AG10803 (cell line): ENCODE data around the gene WBP2NL.
"Not testable (repeated sequence)": the region's sequence is repeated elsewhere in the genome, so short reads cannot be mapped to it uniquely, and the experiment has no call there.

Experiments used
- DNase-seq: peaks from one replicate; pipeline ENCODE4 v3.0.0; 2010; ENCODE audit warnings: low read depth
- H3K4me3 ChIP-seq: 2 replicates; pipeline ENCODE4 v1.5.1; 2011; ENCODE audit warnings: mild to moderate bottlenecking, low read length, control low read depth
- TF ChIP-seq, protein P1 (sequence below): conservative IDR thresholded peaks from 2 replicates; pipeline ENCODE4 v1.5.1; 2011; ENCODE audit warnings: mild to moderate bottlenecking, low read length, control low read depth, inconsistent platforms

WBP2NL gene

DNA sequence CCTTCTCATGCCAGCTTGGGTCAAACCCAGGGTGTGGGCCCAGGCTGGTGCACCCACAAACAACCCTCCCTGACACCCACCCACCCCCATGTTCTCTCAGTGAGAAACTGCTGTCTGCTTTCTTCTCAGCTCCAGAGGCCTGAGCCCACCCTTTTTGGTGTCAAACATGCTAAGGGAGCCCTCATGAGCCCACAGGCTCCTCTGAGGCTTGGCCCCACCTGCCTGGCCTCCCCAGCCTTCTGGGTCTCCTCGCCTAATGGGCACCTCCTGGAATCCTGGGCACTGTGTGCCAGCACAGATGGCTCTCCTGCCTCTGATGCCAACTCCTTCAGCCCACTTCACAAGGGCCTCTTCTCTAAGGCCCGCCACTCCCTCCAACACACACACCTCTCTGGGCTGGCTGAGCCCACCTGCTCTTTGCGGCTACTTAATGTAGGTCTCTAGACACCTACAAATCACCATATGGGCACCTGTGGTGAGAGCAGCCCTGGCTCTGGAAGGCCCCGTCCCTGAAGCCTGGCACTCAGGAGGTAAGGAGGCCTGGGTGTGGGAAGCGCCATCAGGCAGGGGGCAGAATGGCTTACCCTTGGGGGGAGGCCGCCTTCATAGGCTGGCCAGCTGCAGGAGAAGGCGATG is 67.7 kb downstream of the WBP2NL start:
- TF ChIP-seq, protein P1, sequence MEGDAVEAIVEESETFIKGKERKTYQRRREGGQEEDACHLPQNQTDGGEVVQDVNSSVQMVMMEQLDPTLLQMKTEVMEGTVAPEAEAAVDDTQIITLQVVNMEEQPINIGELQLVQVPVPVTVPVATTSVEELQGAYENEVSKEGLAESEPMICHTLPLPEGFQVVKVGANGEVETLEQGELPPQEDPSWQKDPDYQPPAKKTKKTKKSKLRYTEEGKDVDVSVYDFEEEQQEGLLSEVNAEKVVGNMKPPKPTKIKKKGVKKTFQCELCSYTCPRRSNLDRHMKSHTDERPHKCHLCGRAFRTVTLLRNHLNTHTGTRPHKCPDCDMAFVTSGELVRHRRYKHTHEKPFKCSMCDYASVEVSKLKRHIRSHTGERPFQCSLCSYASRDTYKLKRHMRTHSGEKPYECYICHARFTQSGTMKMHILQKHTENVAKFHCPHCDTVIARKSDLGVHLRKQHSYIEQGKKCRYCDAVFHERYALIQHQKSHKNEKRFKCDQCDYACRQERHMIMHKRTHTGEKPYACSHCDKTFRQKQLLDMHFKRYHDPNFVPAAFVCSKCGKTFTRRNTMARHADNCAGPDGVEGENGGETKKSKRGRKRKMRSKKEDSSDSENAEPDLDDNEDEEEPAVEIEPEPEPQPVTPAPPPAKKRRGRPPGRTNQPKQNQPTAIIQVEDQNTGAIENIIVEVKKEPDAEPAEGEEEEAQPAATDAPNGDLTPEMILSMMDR: no peak
- H3K4me3 ChIP-seq: no peak overlapping the region
- no peak for DNase-seq

DNA sequence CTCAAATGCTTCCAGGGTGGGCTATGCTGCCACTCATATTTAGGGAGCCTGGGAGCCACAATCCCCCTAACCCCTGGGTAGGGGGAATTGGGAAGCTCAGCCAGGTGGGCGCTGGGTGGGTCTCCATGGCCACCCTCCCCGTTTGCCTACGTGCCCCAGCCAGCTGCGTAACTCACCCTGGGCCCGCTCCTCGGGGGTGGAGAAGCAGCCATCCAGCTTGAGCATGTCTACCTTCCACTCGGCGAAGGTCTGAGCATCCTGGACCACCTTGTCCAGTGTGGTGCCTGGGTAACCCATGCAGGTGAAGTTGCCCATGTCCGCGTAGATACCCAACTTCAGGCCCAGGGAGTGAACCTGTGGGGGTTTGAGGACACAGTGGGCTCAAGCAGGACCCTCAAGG is 68.3 kb downstream of the WBP2NL start:
- TF ChIP-seq, protein P1: no peak
- H3K4me3 ChIP-seq: no peak overlapping the region
- DNase-seq: no peak

DNA sequence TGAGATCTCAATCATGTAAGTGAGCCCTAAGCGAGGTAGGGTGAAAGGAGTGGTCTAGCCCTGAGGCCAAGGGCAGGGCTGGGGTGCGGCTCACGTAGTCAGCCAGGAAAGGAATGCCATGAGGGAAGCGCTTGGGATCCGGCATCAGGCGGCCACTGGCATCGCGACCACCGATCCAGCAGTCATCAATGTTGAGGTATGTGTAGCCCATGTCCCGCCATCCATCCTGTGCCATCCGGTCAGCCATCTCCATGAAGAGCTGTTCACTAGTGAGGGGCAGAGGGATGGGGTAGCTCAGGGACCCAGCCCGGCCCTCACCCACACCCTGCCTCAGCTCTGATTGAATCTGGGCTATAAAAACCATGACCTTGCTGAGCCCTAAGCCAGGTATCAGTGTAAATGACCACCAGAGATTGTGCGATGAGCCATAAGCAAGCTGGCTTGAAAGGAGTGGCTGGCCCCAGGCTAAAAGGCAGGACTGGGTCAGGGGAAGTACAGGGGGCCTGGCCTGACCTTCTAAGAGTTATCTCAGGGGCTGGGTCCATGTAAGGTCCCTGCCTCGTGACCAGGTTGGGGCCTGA is 69.2 kb downstream of the WBP2NL start:
- TF ChIP-seq, protein P1: no peak
- DNase-seq: no peak
- no peak overlapping the region for H3K4me3 ChIP-seq

DNA sequence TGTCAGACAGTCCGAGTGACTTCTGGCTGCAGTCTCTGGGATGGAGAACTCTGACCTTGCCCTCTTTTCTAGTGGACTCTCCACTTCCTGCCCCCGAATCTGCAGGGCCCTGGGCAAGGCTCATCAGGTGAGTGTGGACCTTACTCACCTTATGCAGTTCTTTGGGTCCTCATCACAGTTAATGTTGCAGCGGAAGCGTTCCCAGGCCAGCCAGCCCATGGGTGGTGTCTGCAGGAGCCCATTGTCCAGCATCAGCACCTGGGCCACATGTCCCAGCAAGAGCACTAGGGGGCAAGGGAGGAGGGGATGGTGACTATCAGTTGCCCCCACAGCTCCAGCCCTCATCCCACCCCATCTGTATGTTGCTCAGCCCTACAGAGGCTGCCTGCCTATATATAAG is 69.7 kb downstream of the WBP2NL start:
- no peak overlapping the region for H3K4me3 ChIP-seq
- DNase-seq: no peak
- TF ChIP-seq, protein P1: no peak

DNA sequence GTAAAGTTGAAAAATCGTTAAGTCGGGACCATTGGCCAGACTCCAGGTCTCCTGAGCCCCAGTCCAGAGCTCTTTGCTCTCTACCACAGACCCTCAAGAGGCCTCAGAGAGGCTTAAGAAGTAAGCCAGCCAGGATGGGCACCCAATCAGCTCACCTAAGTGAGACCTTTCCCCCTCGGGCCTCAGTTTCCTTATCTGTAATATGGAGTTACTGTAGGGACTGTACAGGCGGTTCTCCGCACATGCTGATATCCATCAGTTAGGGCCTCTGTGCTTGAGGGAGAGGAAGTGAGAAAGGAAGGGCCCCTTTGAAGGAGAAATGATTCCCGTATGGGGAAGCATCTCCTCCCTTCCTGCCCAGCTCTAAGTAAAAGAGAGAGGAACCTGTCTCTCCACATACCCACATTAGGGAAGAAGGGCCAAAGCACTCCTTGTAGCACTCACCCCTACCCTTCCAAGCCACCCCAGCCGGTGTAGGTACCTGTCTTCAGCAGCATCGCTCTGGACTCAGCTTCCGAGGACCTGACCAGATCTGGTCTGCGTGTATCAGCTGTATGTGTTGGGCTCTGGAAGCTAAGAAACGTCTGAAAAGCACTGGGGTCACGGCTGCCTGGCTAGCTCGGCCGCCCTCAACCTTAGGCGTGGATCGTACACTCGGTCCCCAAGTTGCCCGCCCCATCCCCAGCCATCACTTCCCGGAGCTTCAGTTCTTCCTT is 71.4 kb downstream of the WBP2NL start:
- DNase-seq: no peak
- TF ChIP-seq, protein P1: no peak

DNA sequence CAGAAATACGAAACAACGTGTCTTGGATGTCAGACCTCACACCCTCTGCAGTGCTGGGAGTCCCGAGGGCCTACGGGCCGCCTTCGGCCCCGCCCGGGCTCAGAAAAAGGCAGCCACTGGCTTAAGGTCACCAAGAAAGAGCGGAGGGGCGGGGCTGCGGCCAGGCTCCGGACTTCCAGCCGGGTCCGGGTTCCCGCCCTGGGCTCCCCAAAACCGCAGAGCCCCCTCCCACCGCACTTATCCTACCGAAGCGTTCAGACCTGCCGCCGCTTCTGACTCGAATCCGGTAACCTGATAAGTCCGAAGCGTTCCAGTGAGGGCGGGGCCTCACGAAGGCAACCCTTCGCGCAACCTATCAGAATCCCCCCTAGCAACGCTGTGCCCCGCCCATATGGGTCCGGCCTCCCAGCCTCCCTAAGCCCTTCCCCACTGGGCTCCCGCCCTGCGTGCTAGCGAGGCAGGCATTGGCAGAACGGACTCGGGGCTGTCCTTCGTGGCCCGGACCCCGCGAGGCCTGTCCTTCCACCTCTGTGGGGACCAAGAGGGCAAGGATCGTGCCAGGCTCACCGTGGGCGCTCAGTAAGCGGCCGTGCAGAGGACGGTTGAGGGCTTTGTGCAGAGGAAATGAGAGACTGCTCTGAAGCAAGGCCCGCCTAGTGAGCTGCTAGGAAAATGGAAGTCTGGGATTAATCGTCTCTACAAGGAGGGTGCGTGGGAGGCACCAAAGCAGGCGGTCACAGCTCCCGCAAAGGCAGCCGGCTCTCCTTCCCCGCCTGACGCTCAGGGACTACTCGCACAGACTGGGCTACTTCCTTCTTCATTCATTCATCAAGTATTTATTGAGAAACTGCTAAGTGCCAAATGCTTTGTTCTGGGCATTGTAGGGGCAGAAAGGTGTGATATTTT is 72.2 kb downstream of the WBP2NL start, which contains the start of gene NAGA:
Gene NAGA, minus strand, starts transcription at position 296 of the 906 bp plus-strand sequence. CDS start 515 bp downstream, outside the sequence.
- DNase-seq: peak; percentile 91
- H3K4me3 ChIP-seq: peak within 1 kb of the TSS; percentile 68
- TF ChIP-seq, protein P1: no peak

More for the DNA sequence above, 71.4 kb downstream of the WBP2NL start:
- peak overlapping the region; percentile 68 for H3K4me3 ChIP-seq

DNA sequence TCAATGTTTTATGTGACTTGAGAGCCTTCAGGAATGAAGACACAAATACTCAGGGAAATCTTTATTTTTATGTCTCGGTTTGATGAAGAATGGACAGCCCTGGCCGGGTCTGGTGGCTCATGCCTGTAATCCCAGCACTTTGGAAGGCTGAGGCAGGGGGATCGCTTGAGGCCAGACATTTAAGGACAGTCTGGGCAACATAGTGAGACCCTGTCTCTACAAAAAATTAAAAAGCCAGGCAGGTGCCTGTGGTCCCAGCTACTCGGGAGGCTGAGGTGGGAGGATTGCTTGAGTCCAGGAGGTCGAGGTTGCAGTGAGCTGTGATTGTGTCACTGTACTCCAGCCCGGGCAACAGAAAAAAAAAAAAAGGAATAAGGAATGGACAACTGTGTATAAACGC is 72.9 kb downstream of the WBP2NL start:
- H3K4me3 ChIP-seq: peak overlapping the region; percentile 68
- DNase-seq: not testable (repeated sequence)
